T follicular helper cell (primary cell): ENCODE measurements around the gene SPATA6L.
A peak's percentile ranks its signal among the peaks of the same experiment; 100 is the strongest.

Experiments used
- DNase-seq: peaks from one replicate; pipeline ENCODE4 v3.0.0-alpha.2; 2020; ENCODE audit warnings: low read depth

The SPATA6L gene

GRCh38 chr9:4584636-4585035, 81.6 kb downstream of the SPATA6L start:
- no peak for DNase-seq

GRCh38 chr9:4583001-4583400, 83.3 kb downstream of the SPATA6L start:
- no peak for DNase-seq

GRCh38 chr9:4581861-4582565, 84.3 kb downstream of the SPATA6L start:
- no peak for DNase-seq

GRCh38 chr9:4581035-4581760, 85.1 kb downstream of the SPATA6L start:
- DNase-seq: no peak

DNA sequence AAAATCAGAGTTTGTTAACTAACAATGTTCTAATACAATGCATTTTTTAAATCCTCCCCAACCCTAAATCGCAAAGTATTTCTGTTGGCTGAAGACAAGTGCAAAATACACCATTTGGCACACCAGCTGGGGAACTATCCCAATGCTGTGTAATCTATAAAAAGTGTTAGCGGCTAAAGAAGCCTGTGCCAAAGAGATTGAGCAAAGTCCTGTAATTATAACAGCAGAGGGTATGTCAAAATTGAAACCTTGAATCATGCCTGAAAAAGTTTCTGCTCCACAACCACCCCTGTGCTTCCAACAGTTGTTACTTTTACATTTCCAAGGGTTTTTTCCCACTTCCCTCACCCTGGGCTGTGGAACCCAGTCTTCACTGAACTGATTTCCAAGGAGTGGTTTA, 87.3 kb downstream of the SPATA6L start:
- no peak for DNase-seq

DNA sequence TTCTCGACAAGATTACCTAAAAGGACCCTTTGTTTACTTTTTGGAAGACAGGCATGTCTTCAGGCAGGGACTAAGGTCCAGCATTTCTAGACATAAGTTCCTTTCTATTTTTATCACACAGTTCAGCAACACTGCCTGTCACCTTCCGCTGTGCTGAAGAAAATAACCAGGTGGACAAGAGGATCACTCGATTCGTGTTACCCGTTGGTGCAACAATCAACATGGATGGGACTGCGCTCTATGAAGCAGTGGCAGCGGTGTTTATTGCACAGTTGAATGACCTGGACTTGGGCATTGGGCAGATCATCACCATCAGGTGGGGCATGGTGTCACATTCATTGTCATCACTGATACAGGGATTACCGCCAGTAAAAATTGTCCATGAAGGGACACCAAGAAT, 89.8 kb downstream of the SPATA6L start:
- no peak for DNase-seq

- no peak for DNase-seq
Observed at GRCh38 chr9:4575997-4576396, 90.3 kb downstream of the SPATA6L start.

GRCh38 chr9:4574657-4575243, 91.5 kb downstream of the SPATA6L start:
- DNase-seq: no peak

- no peak for DNase-seq
Observed at GRCh38 chr9:4573634-4574389, 92.5 kb downstream of the SPATA6L start.

DNA sequence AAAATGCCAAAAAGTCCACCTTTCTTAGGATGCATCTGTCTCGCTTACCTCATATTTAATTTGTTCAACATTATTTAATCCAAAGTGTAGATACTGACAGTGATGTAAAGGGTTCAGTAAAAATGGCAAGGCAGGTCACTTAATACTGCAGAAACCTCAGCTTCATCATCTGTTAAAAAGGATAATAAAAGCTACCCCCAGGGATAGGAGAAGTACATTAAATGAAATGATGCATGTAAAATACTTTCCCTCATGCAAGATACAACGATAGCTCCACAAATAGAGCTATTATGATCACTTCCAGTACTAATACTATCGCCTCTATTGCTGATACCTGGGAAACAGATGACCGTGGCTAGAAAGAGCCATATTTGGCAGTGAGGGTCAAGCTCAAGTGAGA, 93.1 kb downstream of the SPATA6L start:
- no peak for DNase-seq

DNA sequence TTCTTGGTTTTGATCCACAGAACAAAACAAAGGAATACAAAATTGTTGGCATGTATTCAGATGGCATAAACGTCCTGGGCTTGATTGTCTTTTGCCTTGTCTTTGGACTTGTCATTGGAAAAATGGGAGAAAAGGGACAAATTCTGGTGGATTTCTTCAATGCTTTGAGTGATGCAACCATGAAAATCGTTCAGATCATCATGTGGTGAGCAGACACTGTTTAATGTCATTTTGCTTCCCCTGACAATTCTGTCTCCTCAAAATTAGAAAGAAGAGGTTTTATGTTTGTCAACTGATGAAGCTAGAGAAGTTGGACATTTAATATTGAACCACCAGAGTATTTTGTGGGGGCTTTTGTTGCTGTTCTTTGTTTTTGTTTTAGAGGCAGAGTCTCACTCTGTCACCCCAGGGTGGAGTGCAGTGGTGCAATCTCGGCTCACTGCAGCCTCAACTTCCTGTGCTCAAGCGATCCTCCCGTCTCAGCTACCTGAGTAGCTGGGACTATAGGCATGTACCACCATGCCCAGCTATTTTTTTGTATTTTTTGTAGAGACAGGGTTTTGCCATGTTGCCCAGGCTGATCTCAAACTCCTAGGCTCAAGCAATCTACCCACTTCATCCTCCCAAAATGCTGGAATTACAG, 94.0 kb downstream of the SPATA6L start:
- DNase-seq: no peak

DNA sequence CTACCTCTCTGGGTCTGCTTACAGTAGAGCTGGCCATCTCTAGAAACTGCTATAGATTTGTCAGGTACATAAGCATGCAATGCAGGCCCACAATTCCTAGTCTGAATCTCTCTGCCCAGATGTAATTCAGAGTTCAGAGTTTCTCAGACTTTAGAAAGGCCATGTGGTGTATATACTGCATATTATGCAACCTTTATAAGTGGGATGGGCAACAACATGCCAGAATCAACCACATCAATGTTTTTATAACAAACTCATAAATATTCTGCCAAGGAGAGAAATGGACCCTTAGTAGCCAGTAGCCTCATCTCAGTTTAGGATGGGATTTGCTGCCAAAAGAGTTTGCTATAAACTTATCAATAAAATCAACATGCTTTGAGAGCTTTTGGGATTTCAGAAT, 97.2 kb downstream of the SPATA6L start:
- DNase-seq: no peak

DNA sequence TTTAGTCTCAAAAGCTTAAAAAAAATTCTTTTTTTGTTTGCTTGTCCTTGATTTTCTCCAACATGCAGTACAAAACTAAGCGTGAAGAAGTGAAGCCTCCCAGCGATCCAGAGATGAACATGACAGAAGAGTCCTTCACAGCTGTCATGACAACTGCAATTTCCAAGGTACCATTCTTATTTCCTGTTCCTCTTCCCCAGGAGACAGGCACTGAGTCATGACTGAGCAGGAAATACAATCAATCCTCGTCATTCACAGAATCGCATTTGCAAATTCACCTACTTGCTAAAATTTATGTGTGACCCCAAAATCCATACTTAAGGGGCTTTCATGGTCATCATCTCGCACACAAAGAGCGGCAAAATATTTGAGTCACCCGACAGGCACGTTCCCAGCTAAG, 98.7 kb downstream of the SPATA6L start:
- DNase-seq: no peak

- no peak for DNase-seq
Observed at GRCh38 chr9:4566806-4567205, 99.5 kb downstream of the SPATA6L start.

GRCh38 chr9:4563105-4563504, 103.2 kb downstream of the SPATA6L start:
- no peak for DNase-seq

DNA sequence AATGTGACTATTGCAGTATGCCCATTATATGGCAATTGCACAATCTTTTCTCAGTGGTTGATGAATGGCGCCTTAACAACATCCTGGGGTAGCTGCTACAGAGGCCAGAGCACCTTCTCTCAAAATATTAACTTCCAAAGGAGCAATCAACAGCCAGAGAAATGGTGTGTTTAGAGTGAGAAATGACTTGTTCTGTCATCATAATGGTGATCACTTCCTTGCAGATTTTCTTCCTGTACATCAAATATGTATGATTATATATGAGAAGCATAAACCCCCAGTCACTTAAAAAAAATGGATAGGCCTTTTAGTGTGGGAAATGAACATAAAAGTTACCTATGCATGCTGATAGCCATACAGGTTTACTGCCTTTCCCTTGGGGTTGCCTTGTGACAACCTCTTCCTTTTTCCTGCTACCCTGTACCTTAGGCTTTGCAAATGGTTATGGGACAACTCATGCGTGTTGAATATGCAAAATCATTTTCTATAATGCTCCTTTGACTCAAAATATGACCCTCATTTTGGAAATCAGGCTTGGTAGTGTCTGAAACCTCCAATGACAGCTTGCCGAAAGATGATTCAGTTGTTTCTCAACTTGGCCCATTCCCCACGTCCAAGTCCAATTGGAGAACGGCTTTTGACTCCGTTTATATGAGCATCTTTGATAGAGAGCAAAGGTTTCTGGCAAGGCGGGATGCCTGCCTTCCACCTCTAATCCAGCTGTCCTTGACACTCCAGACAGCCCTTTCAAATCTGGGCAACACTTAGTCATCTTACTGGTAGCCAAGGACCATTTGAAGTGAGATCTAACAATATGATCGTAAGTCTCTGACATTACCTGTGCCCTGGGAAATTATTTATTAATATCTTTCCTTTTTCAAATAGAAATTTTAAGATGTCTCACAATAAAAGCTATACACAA, 106.8 kb downstream of the SPATA6L start:
- DNase-seq: no peak

DNA sequence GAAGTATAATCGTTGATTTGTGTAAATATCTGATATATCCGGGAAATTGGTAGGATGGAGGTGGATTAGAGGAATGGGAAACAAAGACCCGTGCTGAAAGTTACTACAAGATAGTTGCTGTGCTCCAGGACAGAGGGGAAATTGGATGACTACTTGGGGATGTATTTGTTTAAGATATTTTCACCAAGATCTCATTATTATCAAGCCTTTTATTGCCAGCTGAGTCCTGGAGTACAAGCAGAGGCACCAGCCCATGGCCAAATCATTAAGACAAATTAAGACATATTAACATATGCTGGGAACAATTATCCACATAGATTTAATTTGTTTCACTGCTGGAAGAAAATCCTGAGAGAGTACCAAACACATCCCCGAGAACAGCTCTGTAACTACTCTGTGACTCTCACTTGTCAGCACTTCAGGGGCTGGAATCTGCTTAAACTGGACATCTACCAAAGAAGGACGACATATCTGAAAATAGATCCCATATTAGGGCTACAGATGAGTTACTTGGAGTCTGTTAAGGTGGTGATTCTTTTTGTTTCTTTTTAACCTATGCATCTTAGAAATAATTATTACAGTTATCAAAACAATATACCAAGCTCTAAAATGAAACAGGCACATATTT, 107.8 kb downstream of the SPATA6L start:
- no peak for DNase-seq

DNA sequence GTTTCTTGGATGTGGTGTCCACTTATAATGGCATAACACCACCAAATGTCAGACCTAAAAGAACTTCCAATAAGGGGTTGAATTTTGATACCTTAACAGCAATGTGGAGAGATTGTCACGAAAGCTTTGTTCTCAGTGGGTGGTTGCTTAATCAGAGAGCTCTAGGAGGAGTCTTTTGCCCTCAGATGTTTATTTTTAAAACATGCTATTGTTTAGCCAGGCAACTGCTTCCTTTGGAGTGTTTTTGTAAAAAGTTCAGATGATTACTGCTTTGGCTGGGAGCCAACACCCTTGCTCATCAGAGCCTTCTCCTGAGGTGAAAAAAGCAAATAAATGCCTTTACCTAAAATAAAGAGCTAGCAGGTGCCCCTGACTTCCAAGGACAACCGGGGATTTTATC, 111.0 kb downstream of the SPATA6L start:
- DNase-seq: peak; percentile 7

DNA sequence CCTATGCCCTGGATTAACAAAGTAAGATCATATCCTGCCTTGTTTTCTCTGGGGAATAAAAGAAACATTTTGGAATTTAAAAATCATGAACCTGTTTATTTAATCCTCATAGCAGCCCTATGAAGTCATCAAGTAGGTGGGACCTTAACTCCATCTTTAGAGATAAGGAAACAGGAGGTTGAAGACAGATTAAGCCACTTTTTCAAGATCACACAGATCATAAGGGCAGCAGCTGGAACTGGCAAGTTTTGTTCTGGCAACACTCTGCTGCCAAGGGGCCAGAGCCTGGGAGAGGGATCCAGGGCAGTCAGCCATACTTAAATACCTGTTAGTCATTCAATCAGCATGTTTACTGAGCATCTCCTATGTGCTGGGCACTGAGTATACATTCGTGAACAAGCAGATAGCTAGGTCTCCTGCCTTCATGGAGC, 112.3 kb downstream of the SPATA6L start:
- DNase-seq: no peak

- DNase-seq: no peak
Observed at GRCh38 chr9:4550777-4551484, 115.3 kb downstream of the SPATA6L start.
